ENCODE results near the gene IFTAP.

IFTAP gene

GRCh38 chr11:36688571-36689291 is 94.4 kb downstream of the IFTAP start:
- H3K4me3 ChIP-seq (ENCODE audit: low read length): no peak overlapping the region
- H2AFZ ChIP-seq (ENCODE audit: low read depth, low read length): no peak overlapping the region
- H3K36me3 ChIP-seq (ENCODE audit: insufficient read depth, low read length): no peaks in the 10 kb centered on the region
- peaks cover 6% of the 10 kb centered on the region for H3K27me3 ChIP-seq (ENCODE audit: insufficient read depth, low read length)
- H3K4me1 ChIP-seq (ENCODE audit: insufficient read depth, low read length): no peaks in the 10 kb centered on the region
- H3K9me3 ChIP-seq (ENCODE audit: low read length): no peaks in the 10 kb centered on the region

GRCh38 chr11:36689442-36689841 is 95.1 kb downstream of the IFTAP start:
- no peaks in the 10 kb centered on the region for H3K36me3 ChIP-seq (ENCODE audit: insufficient read depth, low read length)
- no peaks in the 10 kb centered on the region for H3K4me1 ChIP-seq (ENCODE audit: insufficient read depth, low read length)
- H3K9me3 ChIP-seq (ENCODE audit: low read length): no peaks in the 10 kb centered on the region
- H3K27me3 ChIP-seq (ENCODE audit: insufficient read depth, low read length): peaks cover 6% of the 10 kb centered on the region
- no peak overlapping the region for H3K4me3 ChIP-seq (ENCODE audit: low read length)
- no peak overlapping the region for H2AFZ ChIP-seq (ENCODE audit: low read depth, low read length)

- H3K27me3 ChIP-seq (ENCODE audit: insufficient read depth, low read length): peaks cover 11% of the 10 kb centered on the region
- H3K36me3 ChIP-seq (ENCODE audit: insufficient read depth, low read length): no peaks in the 10 kb centered on the region
- no peaks in the 10 kb centered on the region for H3K4me1 ChIP-seq (ENCODE audit: insufficient read depth, low read length)
- H3K4me3 ChIP-seq (ENCODE audit: low read length): no peak overlapping the region
- H2AFZ ChIP-seq (ENCODE audit: low read depth, low read length): no peak overlapping the region
- no peaks in the 10 kb centered on the region for H3K9me3 ChIP-seq (ENCODE audit: low read length)
Observed at GRCh38 chr11:36692704-36693103, 98.4 kb downstream of the IFTAP start.

GRCh38 chr11:36693139-36693843 is 99.0 kb downstream of the IFTAP start:
- H3K36me3 ChIP-seq (ENCODE audit: insufficient read depth, low read length): no peaks in the 10 kb centered on the region
- peaks cover 11% of the 10 kb centered on the region for H3K27me3 ChIP-seq (ENCODE audit: insufficient read depth, low read length)
- H3K4me3 ChIP-seq (ENCODE audit: low read length): no peak overlapping the region
- H3K9me3 ChIP-seq (ENCODE audit: low read length): no peaks in the 10 kb centered on the region
- no peaks in the 10 kb centered on the region for H3K4me1 ChIP-seq (ENCODE audit: insufficient read depth, low read length)
- no peak overlapping the region for H2AFZ ChIP-seq (ENCODE audit: low read depth, low read length)

- no peaks in the 10 kb centered on the region for H3K4me1 ChIP-seq (ENCODE audit: insufficient read depth, low read length)
- H3K27me3 ChIP-seq (ENCODE audit: insufficient read depth, low read length): peaks cover 12% of the 10 kb centered on the region
Observed at GRCh38 chr11:36695111-36695510, 100.8 kb downstream of the IFTAP start.

GRCh38 chr11:36695571-36695970 is 101.3 kb downstream of the IFTAP start:
- Histone ChIP-seq H3K4me3 (ENCODE audit: low read length) (no peak overlapping the region), H3K27me3 (ENCODE audit: insufficient read depth, low read length) (peaks cover 12% of the 10 kb centered on the region), H2AFZ (ENCODE audit: low read depth, low read length) (no peak overlapping the region), H3K9me3 (ENCODE audit: low read length) (no peaks in the 10 kb centered on the region), H3K4me1 (ENCODE audit: insufficient read depth, low read length) (no peaks in the 10 kb centered on the region), H3K36me3 (ENCODE audit: insufficient read depth, low read length) (no peaks in the 10 kb centered on the region)

More at GRCh38 chr11:36695111-36695510, 100.8 kb downstream of the IFTAP start:
- no peak overlapping the region for H2AFZ ChIP-seq (ENCODE audit: low read depth, low read length)
- no peaks in the 10 kb centered on the region for H3K36me3 ChIP-seq (ENCODE audit: insufficient read depth, low read length)
- H3K4me3 ChIP-seq (ENCODE audit: low read length): no peak overlapping the region
- no peaks in the 10 kb centered on the region for H3K9me3 ChIP-seq (ENCODE audit: low read length)

GRCh38 chr11:36696550-36696949 is 102.2 kb downstream of the IFTAP start:
- no peak overlapping the region for H3K4me3 ChIP-seq (ENCODE audit: low read length)
- H3K27me3 ChIP-seq (ENCODE audit: insufficient read depth, low read length): peaks cover 12% of the 10 kb centered on the region
- H2AFZ ChIP-seq (ENCODE audit: low read depth, low read length): no peak overlapping the region
- H3K4me1 ChIP-seq (ENCODE audit: insufficient read depth, low read length): no peaks in the 10 kb centered on the region
- no peaks in the 10 kb centered on the region for H3K36me3 ChIP-seq (ENCODE audit: insufficient read depth, low read length)
- no peaks in the 10 kb centered on the region for H3K9me3 ChIP-seq (ENCODE audit: low read length)

- Histone ChIP-seq H2AFZ (ENCODE audit: low read depth, low read length) (no peak overlapping the region), H3K4me3 (ENCODE audit: low read length) (no peak overlapping the region), H3K36me3 (ENCODE audit: insufficient read depth, low read length) (no peaks in the 10 kb centered on the region), H3K27me3 (ENCODE audit: insufficient read depth, low read length) (peaks cover 11% of the 10 kb centered on the region), H3K9me3 (ENCODE audit: low read length) (no peaks in the 10 kb centered on the region), H3K4me1 (ENCODE audit: insufficient read depth, low read length) (no peaks in the 10 kb centered on the region)
Observed at GRCh38 chr11:36699271-36699670, 105.0 kb downstream of the IFTAP start.

GRCh38 chr11:36700246-36700645 is 105.9 kb downstream of the IFTAP start:
- Histone ChIP-seq H3K4me1 (ENCODE audit: insufficient read depth, low read length) (no peaks in the 10 kb centered on the region), H3K27me3 (ENCODE audit: insufficient read depth, low read length) (peaks cover 11% of the 10 kb centered on the region), H3K36me3 (ENCODE audit: insufficient read depth, low read length) (no peaks in the 10 kb centered on the region), H3K4me3 (ENCODE audit: low read length) (no peak overlapping the region), H3K9me3 (ENCODE audit: low read length) (no peaks in the 10 kb centered on the region), H2AFZ (ENCODE audit: low read depth, low read length) (no peak overlapping the region)

GRCh38 chr11:36702330-36703054 is 108.2 kb downstream of the IFTAP start:
- H3K4me1 ChIP-seq (ENCODE audit: insufficient read depth, low read length): no peaks in the 10 kb centered on the region
- peaks cover 10% of the 10 kb centered on the region for H3K27me3 ChIP-seq (ENCODE audit: insufficient read depth, low read length)
- H3K9me3 ChIP-seq (ENCODE audit: low read length): no peaks in the 10 kb centered on the region
- no peak overlapping the region for H2AFZ ChIP-seq (ENCODE audit: low read depth, low read length)
- no peaks in the 10 kb centered on the region for H3K36me3 ChIP-seq (ENCODE audit: insufficient read depth, low read length)
- no peak overlapping the region for H3K4me3 ChIP-seq (ENCODE audit: low read length)

- H2AFZ ChIP-seq (ENCODE audit: low read depth, low read length): no peak overlapping the region
- H3K27me3 ChIP-seq (ENCODE audit: insufficient read depth, low read length): peaks cover 10% of the 10 kb centered on the region
- no peaks in the 10 kb centered on the region for H3K4me1 ChIP-seq (ENCODE audit: insufficient read depth, low read length)
- H3K9me3 ChIP-seq (ENCODE audit: low read length): no peaks in the 10 kb centered on the region
- H3K4me3 ChIP-seq (ENCODE audit: low read length): no peak overlapping the region
- no peaks in the 10 kb centered on the region for H3K36me3 ChIP-seq (ENCODE audit: insufficient read depth, low read length)
Observed at GRCh38 chr11:36703055-36703404, 108.7 kb downstream of the IFTAP start.

All from neuron (in vitro differentiated cells).